HEK293 (cell line): ENCODE results near the gene PSPH.
"Not testable (repeated sequence)": the region's sequence is repeated elsewhere in the genome, so short reads cannot be mapped to it uniquely, and the experiment has no call there.

Experiments
- CTCF ChIA-PET: fragments of 350-600 bp; formaldehyde crosslinking; extraction: SDS; loops from one replicate; lab custom pipeline; 2021; ENCODE audit warnings: antibody characterized with exemption; lab: Yijun Ruan, JAX
- POLR2A ChIA-PET: fragments of 300-600 bp; formaldehyde crosslinking; extraction: SDS; loops from one replicate; lab custom pipeline; 2020; ENCODE audit warnings: antibody characterized with exemption, inconsistent platforms; lab: Yijun Ruan, JAX
- H3K27ac ChIP-seq: fragments of 200-500 bp; sonication (Bioruptor generic); 2 replicates; pipeline ENCODE4 v1.5.1; 2014; ENCODE audit warnings: low read depth, low read length, control low read depth, inconsistent platforms; ENCODE audit errors: extremely low read depth
- H3K36me3 ChIP-seq, 2 experiments: fragments of 200-500 bp in 1 of 2; sonication (Bioruptor generic) in 1 of 2; 1 replicate in 1 of 2; 2 replicates in 1 of 2; pipeline ENCODE4 v1.5.1; 2014 to 2017; ENCODE audit warnings: inconsistent platforms in 2 of 2, low read length in 2 of 2; ENCODE audit not compliant: control insufficient read depth in 2 of 2, insufficient read depth in 1 of 2
- H3K4me1 ChIP-seq: fragments of 200-500 bp; sonication (Bioruptor generic); 2 replicates; pipeline ENCODE4 v1.5.1; 2014; ENCODE audit warnings: mild to moderate bottlenecking, low read length, inconsistent platforms; ENCODE audit not compliant: control insufficient read depth, insufficient read depth
- H3K4me3 ChIP-seq: 2 replicates; pipeline ENCODE4 v1.5.1; 2011; ENCODE audit warnings: low read depth, mild to moderate bottlenecking, control low read depth, low read length, moderate library complexity
- H3K9me3 ChIP-seq: fragments of 200-500 bp; sonication (Bioruptor generic); 2 replicates; pipeline ENCODE4 v1.5.1; 2014; ENCODE audit warnings: low read depth, low read length, inconsistent platforms; ENCODE audit not compliant: control insufficient read depth, insufficient read depth
- HOXD13 ChIP-seq: sonication (generic); formaldehyde crosslinking; IDR thresholded peaks from 2 replicates; pipeline ENCODE4 v1.8.0; 2022; ENCODE audit warnings: missing genetic modification reagents, borderline replicate concordance
- MEIS1 ChIP-seq: sonication (generic); formaldehyde crosslinking; IDR thresholded peaks from 2 replicates; pipeline ENCODE4 v1.8.1; 2022; ENCODE audit warnings: missing genetic modification reagents, mild to moderate bottlenecking, borderline replicate concordance
- MZF1 ChIP-seq: fragments of 450-650 bp; formaldehyde crosslinking; IDR thresholded peaks from 2 replicates; pipeline ENCODE4 v1.5.1; 2017; ENCODE audit warnings: missing biosample characterization, missing genetic modification characterization, borderline replicate concordance
- PRDM1 ChIP-seq: fragments of 450-650 bp; formaldehyde crosslinking; IDR thresholded peaks from 2 replicates; pipeline ENCODE4; 2016; ENCODE audit warnings: missing biosample characterization, missing genetic modification characterization
- RBAK ChIP-seq: fragments of 450-650 bp; formaldehyde crosslinking; IDR thresholded peaks from 2 replicates; pipeline ENCODE4 v1.5.1; 2016; ENCODE audit warnings: missing biosample characterization, missing genetic modification characterization
- ZBTB48 ChIP-seq: fragments of 450-650 bp; formaldehyde crosslinking; IDR thresholded peaks from 2 replicates; pipeline ENCODE4 v1.5.1; 2016; ENCODE audit warnings: missing biosample characterization, missing genetic modification characterization
- ZNF112 ChIP-seq: fragments of 450-650 bp; formaldehyde crosslinking; IDR thresholded peaks from 2 replicates; pipeline ENCODE4 v1.5.0; 2017; ENCODE audit warnings: missing biosample characterization, missing genetic modification characterization
- ZNF133 ChIP-seq: fragments of 450-650 bp; formaldehyde crosslinking; IDR thresholded peaks from 2 replicates; pipeline ENCODE4 v1.5.1; 2016; ENCODE audit warnings: missing biosample characterization, missing genetic modification characterization
- ZNF138 ChIP-seq: fragments of 450-650 bp; formaldehyde crosslinking; IDR thresholded peaks from 2 replicates; pipeline ENCODE4 v1.5.1; 2016; ENCODE audit warnings: missing biosample characterization, missing genetic modification characterization, borderline replicate concordance
- ZNF155 ChIP-seq: fragments of 450-650 bp; formaldehyde crosslinking; IDR thresholded peaks from 2 replicates; pipeline ENCODE4 v1.5.1; 2016; ENCODE audit warnings: missing biosample characterization, missing genetic modification characterization
- ZNF19 ChIP-seq: fragments of 450-650 bp; formaldehyde crosslinking; IDR thresholded peaks from 2 replicates; pipeline ENCODE4; 2016; ENCODE audit warnings: missing biosample characterization, missing genetic modification characterization, low read depth
- ZNF214 ChIP-seq: fragments of 450-650 bp; formaldehyde crosslinking; IDR thresholded peaks from 2 replicates; pipeline ENCODE4 v1.5.1; 2017; ENCODE audit warnings: missing biosample characterization, mild to moderate bottlenecking, missing genetic modification characterization, borderline replicate concordance
- ZNF248 ChIP-seq: fragments of 450-650 bp; formaldehyde crosslinking; IDR thresholded peaks from 2 replicates; pipeline ENCODE4 v1.5.1; 2017; ENCODE audit warnings: missing biosample characterization, missing genetic modification characterization
- ZNF302 ChIP-seq: fragments of 450-650 bp; formaldehyde crosslinking; IDR thresholded peaks from 2 replicates; pipeline ENCODE4 v1.5.1; 2016; ENCODE audit warnings: missing biosample characterization, missing genetic modification characterization, low read depth
- ZNF423 ChIP-seq: fragments of 450-650 bp; formaldehyde crosslinking; IDR thresholded peaks from 2 replicates; pipeline ENCODE4 v1.5.1; 2016; ENCODE audit warnings: missing biosample characterization, missing genetic modification characterization
- ZNF501 ChIP-seq: fragments of 450-650 bp; formaldehyde crosslinking; IDR thresholded peaks from 2 replicates; pipeline ENCODE4 v1.5.1; 2016; ENCODE audit warnings: missing biosample characterization, missing genetic modification characterization
- ZNF521 ChIP-seq: fragments of 450-650 bp; formaldehyde crosslinking; IDR thresholded peaks from 2 replicates; pipeline ENCODE4 v1.5.1; 2017; ENCODE audit warnings: missing biosample characterization, mild to moderate bottlenecking, missing genetic modification characterization
- ZNF548 ChIP-seq: fragments of 450-650 bp; formaldehyde crosslinking; IDR thresholded peaks from 2 replicates; pipeline ENCODE4 v1.5.1; 2016; ENCODE audit warnings: missing biosample characterization, missing genetic modification characterization
- ZNF621 ChIP-seq: fragments of 450-650 bp; formaldehyde crosslinking; IDR thresholded peaks from 2 replicates; pipeline ENCODE4 v1.5.1; 2017; ENCODE audit warnings: missing biosample characterization, missing genetic modification characterization
- ZNF626 ChIP-seq: fragments of 450-650 bp; sonication (Bioruptor Pico); formaldehyde crosslinking; IDR thresholded peaks from 2 replicates; pipeline ENCODE4 v1.5.1; 2018; ENCODE audit warnings: missing biosample characterization, missing genetic modification characterization, inconsistent platforms
- ZNF670 ChIP-seq: fragments of 450-650 bp; formaldehyde crosslinking; IDR thresholded peaks from 2 replicates; pipeline ENCODE4 v1.5.1; 2016; ENCODE audit warnings: missing biosample characterization, missing genetic modification characterization, low read depth
- ZNF76 ChIP-seq: fragments of 450-650 bp; formaldehyde crosslinking; IDR thresholded peaks from 2 replicates; pipeline ENCODE4; 2016; ENCODE audit warnings: low read depth, missing biosample characterization, missing genetic modification characterization, borderline replicate concordance
- ZNF776 ChIP-seq: fragments of 450-650 bp; formaldehyde crosslinking; IDR thresholded peaks from 2 replicates; pipeline ENCODE4 v1.5.0; 2017; ENCODE audit warnings: missing biosample characterization, missing genetic modification characterization, borderline replicate concordance
- ZNF791 ChIP-seq: fragments of 450-650 bp; formaldehyde crosslinking; IDR thresholded peaks from 2 replicates; pipeline ENCODE4 v1.5.1; 2016; ENCODE audit warnings: missing biosample characterization, missing genetic modification characterization
- TF ChIP-seq, protein P1 (sequence below): fragments of 450-650 bp; formaldehyde crosslinking; IDR thresholded peaks from 2 replicates; pipeline ENCODE4 v1.5.1; 2017; ENCODE audit warnings: missing biosample characterization, missing genetic modification characterization
- TF ChIP-seq, protein P2 (sequence below): fragments of 450-650 bp; formaldehyde crosslinking; IDR thresholded peaks from 2 replicates; pipeline ENCODE4 v1.5.1; 2016; ENCODE audit warnings: missing biosample characterization, missing genetic modification characterization
- TF ChIP-seq, protein P3 (sequence below): fragments of 450-650 bp; formaldehyde crosslinking; IDR thresholded peaks from 2 replicates; pipeline ENCODE4 v1.5.1; 2016; ENCODE audit warnings: missing biosample characterization, missing genetic modification characterization

The PSPH gene

DNA sequence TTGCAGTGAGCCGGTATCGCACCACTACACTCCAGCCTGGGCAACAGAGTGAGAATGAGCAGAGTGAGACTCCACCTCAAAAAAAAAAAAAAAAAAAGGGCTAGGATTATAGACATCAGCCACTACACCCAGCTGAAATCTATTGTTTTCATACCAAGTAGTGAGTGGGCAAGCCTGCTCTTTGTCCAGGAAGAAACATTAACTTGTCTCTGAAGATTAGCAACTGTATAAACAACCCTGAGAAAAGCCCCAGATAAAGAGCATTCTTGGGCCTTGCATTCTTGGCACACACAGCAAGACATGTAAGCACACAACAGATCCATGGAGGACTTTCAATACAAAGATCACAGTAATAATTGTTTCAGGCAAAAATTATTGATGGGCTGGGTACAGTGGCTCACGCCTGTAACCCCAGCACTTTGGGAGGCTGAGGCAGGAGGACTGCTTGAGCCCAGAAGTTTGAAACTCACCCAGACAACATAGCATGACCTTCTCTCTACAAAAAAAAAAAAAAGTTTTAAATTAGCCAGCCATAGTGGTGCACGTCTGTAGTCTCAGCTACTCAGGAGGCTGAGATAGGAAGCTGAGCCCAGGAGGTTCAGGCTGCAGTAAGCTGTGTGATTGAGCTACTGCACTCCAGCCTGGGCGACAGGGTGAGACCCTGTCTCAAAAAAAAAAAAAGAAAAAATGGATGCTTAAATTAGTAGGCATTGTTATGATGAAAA lies 4.4 kb downstream of the PSPH start:
- H3K27ac ChIP-seq = 0 out of 2 replicates have a peak overlapping the region, but pooled peaks have one; percentile 24
- CTCF ChIA-PET = interaction anchor here (0.9 kb wide), 1 partner anchor 18 kb away, joined by 3 read pairs; no protein-coding TSS in a partner anchor
- no peak overlapping the region for H3K4me3 ChIP-seq
- no peaks in the 10 kb centered on the region for H3K9me3 ChIP-seq
- TF ChIP-seq, protein P1, sequence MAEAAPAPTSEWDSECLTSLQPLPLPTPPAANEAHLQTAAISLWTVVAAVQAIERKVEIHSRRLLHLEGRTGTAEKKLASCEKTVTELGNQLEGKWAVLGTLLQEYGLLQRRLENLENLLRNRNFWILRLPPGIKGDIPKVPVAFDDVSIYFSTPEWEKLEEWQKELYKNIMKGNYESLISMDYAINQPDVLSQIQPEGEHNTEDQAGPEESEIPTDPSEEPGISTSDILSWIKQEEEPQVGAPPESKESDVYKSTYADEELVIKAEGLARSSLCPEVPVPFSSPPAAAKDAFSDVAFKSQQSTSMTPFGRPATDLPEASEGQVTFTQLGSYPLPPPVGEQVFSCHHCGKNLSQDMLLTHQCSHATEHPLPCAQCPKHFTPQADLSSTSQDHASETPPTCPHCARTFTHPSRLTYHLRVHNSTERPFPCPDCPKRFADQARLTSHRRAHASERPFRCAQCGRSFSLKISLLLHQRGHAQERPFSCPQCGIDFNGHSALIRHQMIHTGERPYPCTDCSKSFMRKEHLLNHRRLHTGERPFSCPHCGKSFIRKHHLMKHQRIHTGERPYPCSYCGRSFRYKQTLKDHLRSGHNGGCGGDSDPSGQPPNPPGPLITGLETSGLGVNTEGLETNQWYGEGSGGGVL (tag by site-specific recombination) = no peak
- TF ChIP-seq ZNF521 (tag by site-specific recombination) (no peak), HOXD13 (CRISPR knock-in tag) (no peak), ZNF670 (no peak), ZNF112 (no peak), ZNF248 (tag by site-specific recombination) (no peak), MEIS1 (CRISPR knock-in tag) (no peak), ZNF548 (tag by site-specific recombination) (no peak), ZBTB48 (tag by site-specific recombination) (no peak), ZNF133 (tag by site-specific recombination) (no peak)
- TF ChIP-seq, protein P2, sequence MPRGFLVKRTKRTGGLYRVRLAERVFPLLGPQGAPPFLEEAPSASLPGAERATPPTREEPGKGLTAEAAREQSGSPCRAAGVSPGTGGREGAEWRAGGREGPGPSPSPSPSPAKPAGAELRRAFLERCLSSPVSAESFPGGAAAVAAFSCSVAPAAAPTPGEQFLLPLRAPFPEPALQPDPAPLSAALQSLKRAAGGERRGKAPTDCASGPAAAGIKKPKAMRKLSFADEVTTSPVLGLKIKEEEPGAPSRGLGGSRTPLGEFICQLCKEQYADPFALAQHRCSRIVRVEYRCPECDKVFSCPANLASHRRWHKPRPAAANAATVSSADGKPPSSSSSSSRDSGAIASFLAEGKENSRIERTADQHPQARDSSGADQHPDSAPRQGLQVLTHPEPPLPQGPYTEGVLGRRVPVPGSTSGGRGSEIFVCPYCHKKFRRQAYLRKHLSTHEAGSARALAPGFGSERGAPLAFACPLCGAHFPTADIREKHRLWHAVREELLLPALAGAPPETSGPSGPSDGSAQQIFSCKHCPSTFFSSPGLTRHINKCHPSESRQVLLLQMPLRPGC (tag by site-specific recombination) = no peak
- POLR2A ChIA-PET = interaction anchor here (2.2 kb wide), 1 partner anchor 13 kb away, joined by 6 read pairs; no protein-coding TSS in a partner anchor
- H3K36me3 ChIP-seq = peaks cover 11% of the 10 kb centered on the region in 2 experiments; a peak in 2 of 3 replicates
- peaks cover 5% of the 10 kb centered on the region; the same call in 1 of the 2 replicates for H3K4me1 ChIP-seq

- peaks cover 13% of the 10 kb centered on the region in 2 experiments; a peak in 2 of 3 replicates for H3K36me3 ChIP-seq
- H3K27ac ChIP-seq, H3K4me1 ChIP-seq, CTCF ChIA-PET, H3K9me3 ChIP-seq, H3K4me3 ChIP-seq: not testable (repeated sequence)
- POLR2A ChIA-PET = interaction anchor here (2.2 kb wide), 1 partner anchor 12 kb away, joined by 6 read pairs; no protein-coding TSS in a partner anchor
Measured at GRCh38 chr7:56045758-56046157, 5.5 kb downstream of the PSPH start.

DNA sequence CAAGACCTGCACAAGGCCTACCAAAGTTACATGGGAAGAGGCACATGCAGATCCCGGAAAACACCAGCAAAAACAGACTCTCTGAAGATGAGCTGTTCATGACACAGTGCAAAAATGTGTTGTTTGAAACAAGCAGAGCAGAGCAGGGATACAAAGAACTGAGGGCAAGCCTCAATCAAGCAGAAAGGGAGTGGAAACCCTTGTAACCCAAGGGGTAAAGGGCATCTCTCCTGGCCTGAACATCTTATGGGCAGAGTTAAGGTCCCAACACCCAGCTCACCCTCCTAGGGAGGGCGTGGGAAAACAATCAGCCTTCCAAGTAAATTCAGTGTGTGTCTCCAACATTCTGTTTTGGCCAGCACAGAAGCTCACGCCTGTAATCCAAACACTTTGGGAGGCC lies 10.5 kb downstream of the PSPH start:
- Histone ChIP-seq H3K4me1 (no peaks in the 10 kb centered on the region), H3K36me3 (peaks cover 13 to 17% of the 10 kb centered on the region in 2 experiments; a peak in 2 of 3 replicates), H3K27ac (no peak overlapping the region), H3K9me3 (no peaks in the 10 kb centered on the region), H3K4me3 (no peak overlapping the region)
- CTCF ChIA-PET = interaction anchor here (0.6 kb wide), 1 partner anchor 179 kb away, joined by 3 read pairs; no protein-coding TSS in a partner anchor
- POLR2A ChIA-PET = interaction anchor here (0.6 to 1.6 kb wide), 2 partner anchors 10 to 33 kb away, joined by 8 read pairs; partner anchors contain the start of genes CCT6A and PSPH
- TF ChIP-seq, protein P3, sequence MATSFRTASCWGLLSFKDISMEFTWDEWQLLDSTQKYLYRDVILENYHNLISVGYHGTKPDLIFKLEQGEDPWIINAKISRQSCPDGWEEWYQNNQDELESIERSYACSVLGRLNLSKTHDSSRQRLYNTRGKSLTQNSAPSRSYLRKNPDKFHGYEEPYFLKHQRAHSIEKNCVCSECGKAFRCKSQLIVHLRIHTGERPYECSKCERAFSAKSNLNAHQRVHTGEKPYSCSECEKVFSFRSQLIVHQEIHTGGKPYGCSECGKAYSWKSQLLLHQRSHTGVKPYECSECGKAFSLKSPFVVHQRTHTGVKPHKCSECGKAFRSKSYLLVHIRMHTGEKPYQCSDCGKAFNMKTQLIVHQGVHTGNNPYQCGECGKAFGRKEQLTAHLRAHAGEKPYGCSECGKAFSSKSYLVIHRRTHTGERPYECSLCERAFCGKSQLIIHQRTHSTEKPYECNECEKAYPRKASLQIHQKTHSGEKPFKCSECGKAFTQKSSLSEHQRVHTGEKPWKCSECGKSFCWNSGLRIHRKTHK (tag by site-specific recombination) = no peak
- TF ChIP-seq ZNF76 (tag by site-specific recombination) = no peak
- TF ChIP-seq ZNF423 (tag by site-specific recombination) = no peak
- no peak for TF ChIP-seq ZNF112
- no peak for TF ChIP-seq ZNF501 (tag by site-specific recombination)
- no peak for TF ChIP-seq ZNF214
- TF ChIP-seq ZNF791 = no peak
- TF ChIP-seq MZF1 = no peak
- no peak for TF ChIP-seq ZNF155
- no peak for TF ChIP-seq PRDM1 (tag by site-specific recombination)
- TF ChIP-seq ZNF138 (tag by site-specific recombination) = no peak
- no peak for TF ChIP-seq ZNF626 (tag by site-specific recombination)
- no peak for TF ChIP-seq ZNF621 (tag by site-specific recombination)
- no peak for TF ChIP-seq ZNF19
- TF ChIP-seq ZNF776 (tag by site-specific recombination) = no peak
- no peak for TF ChIP-seq ZNF302
- no peak for TF ChIP-seq RBAK (tag by site-specific recombination)
